ENCODE data around the gene KRTAP5-8. TPM values are rescaled to one million over a fixed set of nuclear protein-coding genes. Genes with fewer than 3 reads are reported as not detected.
"Not testable (repeated sequence)": the region's sequence is repeated elsewhere in the genome, so short reads cannot be mapped to it uniquely, and the experiment has no call there.

KRTAP5-8 gene
- total and polyA plus RNA-seq, 7 donors = 0.29 TPM; not detected in 6

DNA sequence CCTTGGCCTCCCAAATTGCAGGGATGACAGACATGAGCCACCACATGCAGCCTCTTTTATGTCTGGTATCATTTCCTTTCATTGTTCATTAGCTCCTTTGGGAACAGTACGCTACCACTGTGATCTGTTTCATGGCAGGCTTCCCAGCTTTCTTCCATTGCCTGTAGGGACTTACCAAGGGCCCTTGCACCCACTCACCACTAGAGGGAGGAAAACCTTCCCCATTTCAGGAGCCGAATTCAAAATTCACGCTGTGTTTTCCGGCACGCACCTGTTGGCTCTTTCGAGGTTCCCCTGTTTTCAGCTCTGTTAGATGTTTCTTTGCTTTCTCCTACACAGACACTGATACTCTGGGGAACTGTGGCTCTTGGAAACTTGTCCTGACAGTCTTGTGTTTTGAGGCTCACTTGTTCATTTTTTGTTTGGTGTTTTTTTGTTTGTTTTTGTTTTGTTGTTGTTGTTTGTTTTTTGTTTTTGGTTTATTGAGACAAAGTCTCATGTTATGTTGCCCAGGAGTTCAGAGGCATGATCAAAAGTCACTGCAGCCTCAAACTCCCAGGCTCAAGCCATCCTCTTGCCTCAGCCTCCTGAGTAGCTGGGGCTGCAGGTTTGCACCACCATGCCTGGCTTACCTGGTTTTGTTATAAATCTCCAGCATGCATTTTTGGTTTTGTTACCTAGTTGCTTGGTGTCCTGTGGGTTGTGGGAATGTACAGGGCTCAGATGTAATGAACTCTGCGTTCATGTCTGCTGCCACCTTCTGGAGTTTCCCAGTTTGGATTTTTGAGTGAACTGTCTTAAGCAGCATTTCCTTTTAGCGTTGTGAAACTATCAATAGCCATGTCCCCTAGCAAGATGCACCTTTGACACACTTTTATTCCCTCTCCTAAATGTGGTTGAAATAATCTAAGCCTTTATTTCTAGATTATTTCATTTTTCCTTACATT is 42.5 kb downstream of the KRTAP5-8 start:
- no peak overlapping the region for H3K4me3 ChIP-seq
- intact Hi-C loops (cut with DNase I) = no loop called here
- DNase-seq = peak; percentile 76
- H3K36me3 ChIP-seq = no peaks in the 10 kb centered on the region
- H3K27me3 ChIP-seq = peaks cover 0 to 6% (median 0%) of the 10 kb centered on the region in 3 donors
- 2 to 8% methylated on average over 8 of the region's 8 CpGs for WGBS, 2 donors
- TF ChIP-seq, protein P1, sequence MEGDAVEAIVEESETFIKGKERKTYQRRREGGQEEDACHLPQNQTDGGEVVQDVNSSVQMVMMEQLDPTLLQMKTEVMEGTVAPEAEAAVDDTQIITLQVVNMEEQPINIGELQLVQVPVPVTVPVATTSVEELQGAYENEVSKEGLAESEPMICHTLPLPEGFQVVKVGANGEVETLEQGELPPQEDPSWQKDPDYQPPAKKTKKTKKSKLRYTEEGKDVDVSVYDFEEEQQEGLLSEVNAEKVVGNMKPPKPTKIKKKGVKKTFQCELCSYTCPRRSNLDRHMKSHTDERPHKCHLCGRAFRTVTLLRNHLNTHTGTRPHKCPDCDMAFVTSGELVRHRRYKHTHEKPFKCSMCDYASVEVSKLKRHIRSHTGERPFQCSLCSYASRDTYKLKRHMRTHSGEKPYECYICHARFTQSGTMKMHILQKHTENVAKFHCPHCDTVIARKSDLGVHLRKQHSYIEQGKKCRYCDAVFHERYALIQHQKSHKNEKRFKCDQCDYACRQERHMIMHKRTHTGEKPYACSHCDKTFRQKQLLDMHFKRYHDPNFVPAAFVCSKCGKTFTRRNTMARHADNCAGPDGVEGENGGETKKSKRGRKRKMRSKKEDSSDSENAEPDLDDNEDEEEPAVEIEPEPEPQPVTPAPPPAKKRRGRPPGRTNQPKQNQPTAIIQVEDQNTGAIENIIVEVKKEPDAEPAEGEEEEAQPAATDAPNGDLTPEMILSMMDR (IDR thresholded peaks at IDR 0.05) = peak; percentile 21 to 79 (median 70)
- TF ChIP-seq POLR2A (IDR thresholded peaks at IDR 0.05) = no peak
- H3K4me1 ChIP-seq = peaks cover 0 to 8% (median 0%) of the 10 kb centered on the region in 4 donors
- H3K9me3 ChIP-seq = no peaks in the 10 kb centered on the region
- no peak overlapping the region for H3K27ac ChIP-seq

- no peaks in the 10 kb centered on the region for H3K9me3 ChIP-seq
- H3K4me3 ChIP-seq = no peak overlapping the region
- TF ChIP-seq POLR2A (IDR thresholded peaks at IDR 0.05) = no peak
- TF ChIP-seq EP300 (IDR thresholded peaks at IDR 0.05) = no peak
- no peak for TF ChIP-seq POLR2AphosphoS5 (IDR thresholded peaks at IDR 0.05)
- TF ChIP-seq, protein P1 (IDR thresholded peaks at IDR 0.05) = no peak
- intact Hi-C loops (cut with DNase I) = no loop called here
- peaks cover 0 to 8% (median 0%) of the 10 kb centered on the region in 4 donors for H3K4me1 ChIP-seq
- peaks cover 0 to 10% (median 0%) of the 10 kb centered on the region in 3 donors for H3K27me3 ChIP-seq
- DNase-seq = no peak
- no peaks in the 10 kb centered on the region for H3K36me3 ChIP-seq
- 87 to 89% methylated on average over 4 of the region's 4 CpGs for whole genome bisulfite sequencing, 2 donors
- no peak overlapping the region for H3K27ac ChIP-seq
Measured at GRCh38 chr11:71581826-71582225, 44.0 kb downstream of the KRTAP5-8 start.

GRCh38 chr11:71582309-71582895 is 44.6 kb downstream of the KRTAP5-8 start, which contains the start of gene KRTAP5-11:
Gene KRTAP5-11 (minus strand): TSS chr11:71582875. CDS start chr11:71582837, 38 bp downstream.
- TF ChIP-seq POLR2AphosphoS5 (IDR thresholded peaks at IDR 0.05) (no peak), POLR2A (IDR thresholded peaks at IDR 0.05) (no peak), EP300 (IDR thresholded peaks at IDR 0.05) (no peak)
- TF ChIP-seq, protein P1 (IDR thresholded peaks at IDR 0.05) = no peak
- Histone ChIP-seq H3K27me3 (peaks cover 0 to 10% (median 0%) of the 10 kb centered on the region in 3 donors), H3K4me3 (no peak within 1 kb of the TSS), H3K27ac (no peak within 1 kb of the TSS), H3K9me3 (no peaks in the 10 kb centered on the region), H3K4me1 (peaks cover 0 to 8% (median 0%) of the 10 kb centered on the region in 4 donors), H3K36me3 (no peaks in the 10 kb centered on the region)
- no peak for DNase-seq
- WGBS, 2 donors = 73% methylated on average over 3 of the region's 3 CpGs
- intact Hi-C loops (cut with DNase I) = no loop called here

- 77 to 89% methylated on average over 2 of the region's 2 CpGs for WGBS, 2 donors
- H3K4me1 ChIP-seq; intact Hi-C loops (cut with DNase I): not testable (repeated sequence)
Measured at GRCh38 chr11:71582969-71583368, 45.1 kb downstream of the KRTAP5-8 start.

GRCh38 chr11:71585673-71586072 is 47.8 kb downstream of the KRTAP5-8 start:
- H3K4me1 ChIP-seq; H3K9me3 ChIP-seq; DNase-seq; H3K36me3 ChIP-seq; H3K27ac ChIP-seq; H3K27me3 ChIP-seq; intact Hi-C loops (cut with DNase I); H3K4me3 ChIP-seq: not testable (repeated sequence)
- 77 to 78% methylated on average over 5 of the region's 5 CpGs for WGBS, 2 donors

More at GRCh38 chr11:71582969-71583368, 45.1 kb downstream of the KRTAP5-8 start:
- H3K9me3 ChIP-seq, H3K27ac ChIP-seq, H3K4me3 ChIP-seq, H3K36me3 ChIP-seq, DNase-seq, H3K27me3 ChIP-seq: not testable (repeated sequence)

- H3K4me3 ChIP-seq; H3K9me3 ChIP-seq; H3K4me1 ChIP-seq; H3K27ac ChIP-seq; H3K27me3 ChIP-seq; intact Hi-C loops (cut with DNase I); DNase-seq; H3K36me3 ChIP-seq: not testable (repeated sequence)
- WGBS, 2 donors = 18 to 50% methylated on average over 4 of the region's 4 CpGs
Measured at GRCh38 chr11:71588314-71588713, 50.5 kb downstream of the KRTAP5-8 start.
